HG03039 (cell line): ENCODE results near the gene PIGBOS1.

ENCODE experiments used
- ATAC-seq: cut with Tn5 transposase; IDR thresholded peaks from one replicate; pipeline ENCODE4 v1.9.1; 2021; ENCODE audit warnings: mild to moderate bottlenecking, moderate library complexity; ENCODE audit not compliant: unreplicated experiment

Gene PIGBOS1

DNA sequence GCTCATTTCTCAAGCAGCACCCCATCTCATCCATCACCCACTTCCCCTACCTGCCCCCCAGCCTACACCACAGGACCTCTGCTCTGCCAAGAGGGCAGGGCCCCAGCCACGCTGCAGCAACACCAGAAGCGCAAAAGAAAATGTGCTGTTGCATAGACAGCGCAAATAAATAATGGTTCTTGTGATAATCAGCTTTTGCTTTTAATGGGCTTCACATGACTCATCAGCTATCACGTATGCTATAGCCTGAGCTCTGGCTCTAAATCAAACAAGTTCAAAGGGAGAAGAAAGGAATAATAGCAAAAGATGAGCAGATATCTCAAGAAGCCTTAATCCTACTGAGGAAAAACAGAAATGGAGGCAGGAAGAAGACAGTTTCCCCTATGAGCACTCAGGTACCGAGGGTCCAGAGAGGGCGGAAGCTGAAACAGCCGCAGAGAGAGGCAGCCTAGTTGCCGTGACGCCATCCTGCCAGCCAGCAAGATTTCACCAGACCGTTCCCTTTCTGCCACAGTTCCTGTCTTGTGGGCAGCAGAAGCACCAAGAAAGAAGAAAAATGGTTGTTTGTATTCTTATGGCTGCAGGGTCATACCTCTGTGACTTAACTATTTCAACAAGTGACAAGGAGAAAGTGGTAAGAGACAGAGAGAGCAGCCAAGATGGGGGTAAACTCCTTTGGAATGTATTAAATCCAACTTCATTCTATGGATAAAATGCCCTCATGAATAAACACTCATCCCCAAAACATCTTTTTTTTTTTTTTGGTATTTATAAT lies 51.3 kb downstream of the PIGBOS1 start:
- peak; percentile 78 for ATAC-seq
